Left lung (tissue), 10 donors: Measurements from ENCODE around the gene ATXN7L3. TPM values are rescaled to one million over a fixed set of nuclear protein-coding genes. Genes with fewer than 3 reads are reported as not detected.

ENCODE experiments used
- ATAC-seq: fragments of 200-7000 bp; cut with Tn5 transposase; one replicate; pipeline ENCODE4 v1.9.1; 2020; ENCODE audit warnings: moderate library complexity
- DNase-seq, 4 donors: peaks; one replicate each; pipeline ENCODE4 v3.0.0-alpha.2; 2013 to 2020
- H3K27ac ChIP-seq, 2 donors: fragments of 200-600 bp; sonication (generic) in 1 of 2; one replicate each; pipeline versions ENCODE4 v1.5.0 to v1.8.0; 2020 to 2021
- H3K27me3 ChIP-seq, 2 donors: fragments of 200-600 bp; sonication (generic) in 1 of 2; one replicate each; pipeline versions ENCODE4 v1.5.0 to v1.8.0; 2020 to 2021
- H3K36me3 ChIP-seq, 2 donors: fragments of 200-600 bp; sonication (generic) in 1 of 2; one replicate each; pipeline versions ENCODE4 v1.5.0 to v1.8.0; 2020 to 2021
- H3K4me1 ChIP-seq, 2 donors: fragments of 200-600 bp; one replicate each; pipeline ENCODE4 v1.8.0; 2021
- H3K4me3 ChIP-seq, 2 donors: fragments of 200-600 bp; sonication (generic) in 1 of 2; one replicate each; pipeline versions ENCODE4 v1.5.0 to v1.8.0; 2020 to 2021; ENCODE audit warnings: mild to moderate bottlenecking in 1 of 2
- H3K9me3 ChIP-seq, 2 donors: fragments of 200-600 bp; sonication (generic) in 1 of 2; one replicate each; pipeline versions ENCODE4 v1.5.0 to v1.8.0; 2020 to 2021
- CTCF ChIP-seq, 2 donors: fragments of 200-600 bp; sonication (generic) in 1 of 2; IDR thresholded peaks; one replicate each; pipeline versions ENCODE4 v1.5.0 to v1.8.0; 2021; ENCODE audit warnings: antibody characterized with exemption in 2 of 2
- intact Hi-C, 2 donors: fragments of 100-400 bp; cut with DNase I; formaldehyde crosslinking; loops; one replicate each; pipeline versions ENCODE4 v1.11.2 to v1.14.2; 2022
- polyA plus RNA-seq, 6 donors: library from polyadenylated mRNA; unstranded; fragments of 120-200 nt; gene quantifications; one replicate each; pipeline ENCODE4 v1.2.1, GENCODE V29; 2013; ENCODE audit not compliant: insufficient read length in 6 of 6
- total RNA-seq, 2 donors: library from RNA; stranded (reverse); fragmentation: NEBNext Ultra II Directional; extraction: Animal tissue kit (Norgen Biotek cat#: 25700); gene quantifications; one replicate each; pipeline ENCODE4 v1.2.1, GENCODE V29; 2021
- donor health status: DM: no; HTN: yes; CAD: no.
- donor health status: DM: no; HTN: no; CAD: no.

ATXN7L3 gene
- total and polyA plus RNA-seq, 8 donors = 51.3 to 81.8 (median 62.5) TPM

GRCh38 chr17:44171931-44172455 is 27.7 kb downstream of the ATXN7L3 start:
- intact Hi-C loops = no loop called here
- ATAC-seq (no peak), DNase-seq (no peak)
- Histone ChIP-seq H3K27me3 (peaks cover 0 to 17% of the 10 kb centered on the region in 2 donors), H3K27ac (no peak overlapping the region), H3K9me3 (no peaks in the 10 kb centered on the region), H3K4me3 (no peak overlapping the region), H3K36me3 (peaks cover 0 to 14% of the 10 kb centered on the region in 2 donors), H3K4me1 (peaks cover 0 to 4% of the 10 kb centered on the region in 2 donors)
- no peak for TF ChIP-seq CTCF (IDR thresholded peaks at IDR 0.05)

GRCh38 chr17:44170499-44171201 is 29.0 kb downstream of the ATXN7L3 start, which contains the start of gene ASB16:
ASB16 (plus strand) TSS chr17:44170704; CDS start chr17:44170790, 86 bp downstream.
- H3K27ac ChIP-seq = no peak within 1 kb of the TSS
- no peak for TF ChIP-seq CTCF (IDR thresholded peaks at IDR 0.05)
- peaks cover 0 to 17% of the 10 kb centered on the region in 2 donors for H3K27me3 ChIP-seq
- peak in 1 of 4 donors; percentile 54 for DNase-seq
- ATAC-seq = peak; percentile 48
- H3K36me3 ChIP-seq = peaks cover 0 to 4% of the 10 kb centered on the region in 2 donors
- H3K4me3 ChIP-seq = no peak within 1 kb of the TSS
- intact Hi-C loops = no loop called here
- peaks cover 0 to 4% of the 10 kb centered on the region in 2 donors for H3K4me1 ChIP-seq
- no peaks in the 10 kb centered on the region for H3K9me3 ChIP-seq

GRCh38 chr17:44170135-44170498 is 29.6 kb downstream of the ATXN7L3 start:
- Histone ChIP-seq H3K36me3 (peaks cover 0 to 4% of the 10 kb centered on the region in 2 donors), H3K27ac (no peak overlapping the region), H3K4me3 (no peak overlapping the region), H3K9me3 (no peaks in the 10 kb centered on the region), H3K27me3 (peaks cover 0 to 17% of the 10 kb centered on the region in 2 donors), H3K4me1 (peaks cover 0 to 4% of the 10 kb centered on the region in 2 donors)
- DNase-seq (no peak), ATAC-seq (no peak)
- no peak for TF ChIP-seq CTCF (IDR thresholded peaks at IDR 0.05)
- intact Hi-C loops = no loop called here

GRCh38 chr17:44167181-44167861 is 32.4 kb downstream of the ATXN7L3 start:
- DNase-seq (peak in 1 of 4 donors; percentile 58), ATAC-seq (peak; percentile 58)
- Histone ChIP-seq H3K36me3 (no peaks in the 10 kb centered on the region), H3K9me3 (no peaks in the 10 kb centered on the region), H3K4me3 (no peak overlapping the region), H3K27ac (no peak overlapping the region), H3K4me1 (peaks cover 0 to 4% of the 10 kb centered on the region in 2 donors), H3K27me3 (peaks cover 0 to 17% of the 10 kb centered on the region in 2 donors)
- no peak for TF ChIP-seq CTCF (IDR thresholded peaks at IDR 0.05)
- intact Hi-C loops = loop anchor here in 1 of 2 donors (10.0 kb wide), 1 partner anchor 223 kb away; the partner anchor contains the start of gene PPY

- intact Hi-C loops = loop anchor here in 1 of 2 donors (10.0 kb wide), 1 partner anchor 220 kb away; the partner anchor contains the start of gene PPY
- TF ChIP-seq CTCF (IDR thresholded peaks at IDR 0.05) = no peak
- no peak for ATAC-seq
These were observed 35.2 kb downstream of the ATXN7L3 start for GRCh38 chr17:44164476-44164875.

More at GRCh38 chr17:44164476-44164875, 35.2 kb downstream of the ATXN7L3 start:
- Histone ChIP-seq H3K9me3 (no peaks in the 10 kb centered on the region), H3K36me3 (peaks cover 0 to 6% of the 10 kb centered on the region in 2 donors), H3K4me1 (peaks cover 0 to 4% of the 10 kb centered on the region in 2 donors), H3K27ac (no peak overlapping the region), H3K4me3 (no peak overlapping the region), H3K27me3 (peaks cover 0 to 9% of the 10 kb centered on the region in 2 donors)
- DNase-seq = no peak
